Fibroblast of the conjunctiva (primary cell): ENCODE measurements around the gene RAI2.

Source experiments
- DNase-seq: peaks from one replicate; pipeline ENCODE4 v3.0.0-alpha.2; 2010; ENCODE audit warnings: low read depth

RAI2 gene

GRCh38 chrX:17860811-17861488 lies at the start of gene RAI2:
TSS of gene RAI2 (minus strand) at chrX:17861298. CDS start at chrX:17802010, 59,288 bp downstream.
- no peak for DNase-seq

- DNase-seq: no peak
These were observed 27.3 kb upstream of the RAI2 start for GRCh38 chrX:17888421-17888820.

GRCh38 chrX:17882680-17883079 lies 21.6 kb upstream of the RAI2 start:
- no peak for DNase-seq

- DNase-seq: no peak
These were observed 17.1 kb upstream of the RAI2 start for GRCh38 chrX:17878028-17878670.

GRCh38 chrX:17876135-17876534 lies 15.0 kb upstream of the RAI2 start:
- no peak for DNase-seq

GRCh38 chrX:17869580-17869979 lies 8.5 kb upstream of the RAI2 start:
- no peak for DNase-seq

- no peak for DNase-seq
These were observed 452 bp upstream of the RAI2 start for GRCh38 chrX:17861489-17862011.

GRCh38 chrX:17860179-17860780 lies 818 bp downstream of the RAI2 start:
- no peak for DNase-seq

GRCh38 chrX:17859609-17860178 lies 1.4 kb downstream of the RAI2 start:
- no peak for DNase-seq

GRCh38 chrX:17854531-17854930 lies 6.6 kb downstream of the RAI2 start:
- DNase-seq: no peak

GRCh38 chrX:17854069-17854468 lies 7.0 kb downstream of the RAI2 start:
- no peak for DNase-seq

GRCh38 chrX:17851874-17852273 lies 9.2 kb downstream of the RAI2 start:
- no peak for DNase-seq

GRCh38 chrX:17848545-17849265 lies 12.4 kb downstream of the RAI2 start:
- DNase-seq: no peak

GRCh38 chrX:17846045-17846444 lies 15.1 kb downstream of the RAI2 start:
- DNase-seq: no peak

- DNase-seq: no peak
These were observed 16.9 kb downstream of the RAI2 start for GRCh38 chrX:17844236-17844635.

GRCh38 chrX:17842769-17843525 lies 18.2 kb downstream of the RAI2 start:
- DNase-seq: no peak

GRCh38 chrX:17839269-17839668 lies 21.8 kb downstream of the RAI2 start:
- no peak for DNase-seq

- DNase-seq: no peak
These were observed 24.3 kb downstream of the RAI2 start for GRCh38 chrX:17836830-17837229.

GRCh38 chrX:17833954-17834353 lies 27.1 kb downstream of the RAI2 start:
- DNase-seq: no peak

GRCh38 chrX:17831255-17831654 lies 29.8 kb downstream of the RAI2 start:
- no peak for DNase-seq

GRCh38 chrX:17830211-17830610 lies 30.9 kb downstream of the RAI2 start:
- no peak for DNase-seq
